GM12875 (cell line): ENCODE results near the gene COL7A1.

Experiments
- H3K4me3 ChIP-seq: one replicate; pipeline ENCODE4 v1.5.1; 2011; ENCODE audit warnings: low read depth, low read length, control low read depth
- CTCF ChIP-seq: IDR thresholded peaks from 2 replicates; pipeline ENCODE4 v1.5.1; 2011; ENCODE audit warnings: low read depth, mild to moderate bottlenecking, control low read depth, inconsistent platforms, low read length, moderate library complexity, borderline replicate concordance; ENCODE audit not compliant: insufficient read depth

COL7A1 gene

GRCh38 chr3:48619541-48620524 lies 24.7 kb upstream of the COL7A1 start:
- no peak for TF ChIP-seq CTCF
- H3K4me3 ChIP-seq: no peak overlapping the region

GRCh38 chr3:48617559-48617958 lies 22.4 kb upstream of the COL7A1 start:
- no peak for TF ChIP-seq CTCF
- no peak overlapping the region for H3K4me3 ChIP-seq

GRCh38 chr3:48614044-48614443 lies 18.9 kb upstream of the COL7A1 start:
- H3K4me3 ChIP-seq: no peak overlapping the region
- no peak for TF ChIP-seq CTCF

DNA sequence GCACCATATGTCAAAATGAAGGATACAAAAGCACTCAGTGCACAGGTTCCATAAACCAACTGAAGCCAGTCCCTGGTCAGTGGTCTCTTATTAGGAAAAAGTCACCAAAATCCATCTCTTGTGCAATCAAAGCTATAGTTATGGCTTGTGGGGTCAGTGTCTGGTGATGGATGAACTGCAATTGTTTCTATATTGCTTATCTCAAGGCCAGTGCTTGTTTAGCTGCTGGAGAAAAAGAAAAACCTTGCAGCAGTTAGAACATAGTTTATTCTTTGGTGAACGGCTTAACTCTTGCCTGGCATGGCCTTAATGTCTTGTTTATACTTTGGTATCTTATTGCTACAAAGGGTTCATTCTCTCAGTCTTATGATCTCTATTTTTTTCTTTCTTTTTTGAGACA lies 17.2 kb upstream of the COL7A1 start:
- no peak for TF ChIP-seq CTCF
- H3K4me3 ChIP-seq: no peak overlapping the region

- H3K4me3 ChIP-seq: peak within 1 kb of the TSS; percentile 98
- peak; percentile 81 for TF ChIP-seq CTCF
Measured at GRCh38 chr3:48609088-48610005, 14.2 kb upstream of the COL7A1 start, which contains the start of gene UQCRC1. Gene UQCRC1 (minus strand): TSS chr3:48609646. CDS start chr3:48609620, 26 bp downstream.

DNA sequence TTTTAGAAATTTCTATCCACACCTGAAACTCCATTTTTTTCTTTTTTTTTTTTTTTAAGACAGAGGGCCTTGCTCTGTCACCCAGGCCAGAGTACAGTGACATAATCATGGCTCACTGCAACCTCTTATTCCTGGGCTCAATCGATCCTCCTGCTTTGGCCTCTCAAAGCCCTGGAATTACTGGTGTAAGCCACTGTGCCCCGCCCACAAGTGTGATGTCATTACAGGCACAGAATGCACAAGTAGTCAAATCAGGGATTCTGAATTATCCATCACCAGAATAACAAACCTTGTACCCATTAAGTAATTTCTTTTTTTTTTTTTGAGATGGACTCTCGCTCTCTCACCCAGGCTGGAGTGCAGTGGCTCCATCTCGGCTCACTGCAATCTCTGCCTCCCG lies 12.4 kb upstream of the COL7A1 start:
- TF ChIP-seq CTCF: no peak
- H3K4me3 ChIP-seq: no peak overlapping the region
